ENCODE results near the gene CDKAL1. TPM values are rescaled to one million over a fixed set of nuclear protein-coding genes. Genes with fewer than 3 reads are reported as not detected.

The CDKAL1 gene
- total RNA-seq, 1 experiment from 2014 or later, result 23.4 TPM

DNA sequence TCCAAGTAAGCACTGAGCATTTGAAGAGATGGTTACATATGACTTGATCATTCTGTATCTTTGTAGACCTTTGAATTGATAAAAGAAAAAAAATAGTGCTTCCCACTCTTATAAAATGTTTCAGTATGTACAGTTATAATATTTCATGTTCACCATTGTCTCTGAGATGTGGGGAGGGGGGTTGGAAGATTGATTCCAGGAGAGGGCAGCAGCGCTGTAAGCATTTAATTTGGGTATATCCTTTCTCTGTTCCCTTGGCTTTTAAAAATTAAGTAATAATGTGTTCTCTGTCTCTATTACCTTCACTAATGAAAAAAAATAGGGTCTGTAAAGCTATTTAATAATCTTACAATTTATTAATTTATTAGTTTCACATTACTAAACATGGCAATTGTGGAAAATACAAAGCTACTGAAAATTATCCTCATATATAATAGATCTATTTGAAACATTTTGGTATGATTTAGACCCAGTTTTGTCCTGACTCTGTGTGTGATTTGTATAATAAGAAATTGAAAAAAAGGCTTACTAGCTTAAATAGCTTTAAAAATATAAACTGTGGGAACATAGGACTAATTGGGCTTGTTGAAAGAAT is 341.2 kb downstream of the CDKAL1 start:
- DNase-seq (ENCODE audit: low spot score), result peak; percentile 26

DNA sequence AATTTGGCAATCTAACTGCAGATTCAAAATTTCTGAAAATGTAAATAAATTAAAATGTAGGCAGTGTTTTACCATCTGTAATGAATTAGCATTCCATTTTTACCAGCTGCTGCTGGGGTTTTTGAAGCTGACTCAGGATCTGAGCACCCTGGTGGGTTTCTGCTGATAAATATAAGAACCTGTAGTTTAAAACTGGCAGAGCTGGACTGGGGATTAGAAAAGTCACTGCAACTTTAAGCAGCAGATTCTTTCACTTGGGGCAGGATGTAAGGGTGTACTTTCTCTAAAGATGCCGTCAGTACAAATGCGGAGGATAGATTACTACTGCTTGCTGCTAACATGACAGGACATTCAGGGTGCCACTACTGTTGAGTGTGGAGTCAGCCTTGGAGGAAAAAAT is 341.8 kb downstream of the CDKAL1 start:
- DNase-seq (ENCODE audit: low spot score), result peak; percentile 57

DNA sequence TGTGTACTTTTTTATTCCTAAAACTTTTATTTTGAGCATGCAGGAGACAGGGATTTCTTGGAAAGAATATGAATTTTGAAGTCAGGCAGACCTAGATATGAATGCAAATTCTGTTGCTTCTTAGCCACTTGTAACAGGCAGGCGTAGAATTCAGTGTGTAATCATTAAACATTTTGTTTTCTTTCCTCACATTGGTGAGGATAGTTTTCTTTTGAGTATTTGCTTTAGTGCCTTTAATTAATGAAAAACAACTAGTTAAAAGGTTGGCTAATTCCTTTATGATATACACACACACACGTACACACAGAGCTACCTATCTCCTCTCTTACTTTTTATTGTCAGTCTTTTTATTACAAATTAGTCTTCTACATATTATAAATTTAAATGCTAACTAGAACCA is 342.3 kb downstream of the CDKAL1 start:
- no peak for DNase-seq (ENCODE audit: low spot score)

DNA sequence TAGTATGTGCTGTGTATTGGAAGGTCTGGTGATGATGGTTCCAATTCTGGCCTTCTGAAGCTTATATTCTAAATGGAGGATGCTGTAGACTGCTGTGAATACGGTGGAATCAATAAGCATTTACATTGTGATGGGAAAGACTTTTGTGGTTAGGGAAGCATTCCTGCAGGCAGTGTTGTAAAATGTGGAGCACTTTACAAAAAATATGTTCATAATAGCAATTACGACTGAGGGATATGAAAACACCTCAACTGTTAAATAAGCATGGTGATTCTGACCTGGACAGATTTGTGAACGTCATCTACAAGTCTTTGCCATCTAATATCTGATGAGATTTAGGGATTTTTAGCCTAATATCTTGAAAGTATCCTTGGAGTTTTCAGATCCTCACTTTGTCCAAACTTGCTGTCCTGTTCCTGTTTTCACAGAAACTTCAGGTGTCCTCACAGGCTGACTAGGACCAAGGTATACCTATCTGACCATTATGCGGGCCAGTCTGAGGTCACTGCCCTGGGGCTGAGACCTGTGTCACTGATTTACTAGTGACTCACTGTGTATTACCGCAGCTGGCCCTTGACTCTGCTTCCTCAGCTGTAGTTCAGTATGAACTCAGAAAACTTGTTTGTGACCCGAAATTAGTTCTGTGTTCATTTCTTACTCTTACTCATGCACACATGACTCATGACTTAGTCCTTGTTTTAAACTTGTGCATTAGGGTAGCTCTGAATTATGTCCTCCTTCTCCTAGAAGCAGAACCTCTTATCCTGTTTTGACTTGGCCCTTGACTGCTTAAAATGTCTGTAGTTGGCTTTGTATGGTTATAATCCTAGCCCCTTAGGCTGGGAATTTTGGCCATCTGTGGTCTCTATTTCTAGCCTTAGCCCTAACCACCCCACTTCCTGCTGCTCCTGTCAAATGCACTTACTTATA is 343.0 kb downstream of the CDKAL1 start:
- DNase-seq (ENCODE audit: low spot score), result peak; percentile 94

DNA sequence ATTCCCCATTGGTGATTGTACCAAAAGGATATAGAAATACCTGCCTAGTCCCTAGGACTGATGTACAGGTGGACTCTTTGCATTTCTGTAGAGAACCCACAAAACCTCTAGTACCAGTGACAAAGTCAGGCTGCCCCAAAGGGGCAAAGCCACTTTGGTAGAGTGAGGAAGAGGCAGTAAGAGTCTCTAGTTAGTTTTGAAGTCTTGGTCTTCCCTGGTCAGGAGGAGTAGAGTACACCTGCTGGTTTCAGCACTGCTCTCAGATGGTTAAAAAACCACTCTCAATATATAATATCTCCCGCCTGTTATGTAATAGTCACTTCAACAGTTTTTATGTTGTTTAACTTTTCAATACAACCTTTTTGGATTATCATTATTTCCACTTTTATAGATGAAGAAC is 344.9 kb downstream of the CDKAL1 start:
- DNase-seq (ENCODE audit: low spot score), result no peak

DNA sequence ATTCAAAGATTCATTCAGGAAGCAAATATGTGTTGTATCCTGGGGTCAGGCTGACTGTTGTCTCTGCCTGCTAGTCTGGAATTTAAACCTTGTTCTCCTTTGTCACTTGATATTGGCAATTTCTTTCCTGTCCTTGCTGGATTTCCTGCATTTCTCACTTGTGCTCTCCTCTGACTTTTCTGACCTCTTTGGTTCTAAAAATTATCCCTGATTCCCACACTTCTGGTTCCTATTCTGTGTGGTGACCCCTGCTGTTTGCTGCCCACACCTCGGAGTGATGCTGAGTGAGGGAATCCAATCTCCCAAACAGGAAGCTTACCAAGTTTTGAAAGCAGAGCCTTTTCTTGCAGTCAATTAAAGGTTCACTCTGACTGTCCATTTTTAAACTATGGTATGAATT is 345.3 kb downstream of the CDKAL1 start:
- DNase-seq (ENCODE audit: low spot score), result peak; percentile 5

DNA sequence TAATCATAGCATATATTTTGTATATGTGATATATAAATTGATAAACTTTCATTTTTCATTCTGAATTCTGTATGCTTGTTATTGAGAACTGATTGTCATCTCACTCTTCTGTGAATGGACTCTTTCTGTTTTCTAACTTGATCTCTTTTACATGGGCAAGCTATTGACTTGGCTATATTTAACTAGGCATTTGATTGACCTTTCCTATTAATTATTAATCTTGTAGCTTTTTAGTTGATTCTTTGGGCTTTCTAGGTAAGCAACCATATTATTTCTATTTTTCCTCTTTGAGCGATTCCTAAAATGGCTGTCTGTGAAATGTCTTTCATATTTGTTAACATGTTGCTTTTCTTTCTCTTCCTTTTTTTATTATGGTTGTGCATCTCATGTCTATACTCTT is 347.1 kb downstream of the CDKAL1 start:
- DNase-seq (ENCODE audit: low spot score), result no peak

DNA sequence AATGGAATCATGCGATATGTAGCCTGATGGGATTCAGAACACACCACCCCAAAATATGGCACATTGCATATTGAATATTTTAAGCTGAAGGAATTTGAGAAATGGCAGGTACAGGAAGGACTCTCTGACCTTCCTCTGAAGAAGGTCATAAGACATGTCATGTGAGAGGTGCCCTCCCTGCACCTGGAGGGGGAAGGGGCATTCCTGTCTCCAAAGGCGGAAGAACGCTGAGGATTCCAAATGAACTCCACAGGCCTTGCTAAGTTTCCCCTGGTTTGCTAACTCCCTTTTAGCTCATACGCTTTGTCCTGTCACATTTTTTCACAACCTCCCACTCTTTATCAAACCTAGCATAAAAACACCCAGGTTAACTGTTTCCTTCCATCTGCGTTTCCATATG is 347.8 kb downstream of the CDKAL1 start:
- no peak for DNase-seq (ENCODE audit: low spot score)

DNA sequence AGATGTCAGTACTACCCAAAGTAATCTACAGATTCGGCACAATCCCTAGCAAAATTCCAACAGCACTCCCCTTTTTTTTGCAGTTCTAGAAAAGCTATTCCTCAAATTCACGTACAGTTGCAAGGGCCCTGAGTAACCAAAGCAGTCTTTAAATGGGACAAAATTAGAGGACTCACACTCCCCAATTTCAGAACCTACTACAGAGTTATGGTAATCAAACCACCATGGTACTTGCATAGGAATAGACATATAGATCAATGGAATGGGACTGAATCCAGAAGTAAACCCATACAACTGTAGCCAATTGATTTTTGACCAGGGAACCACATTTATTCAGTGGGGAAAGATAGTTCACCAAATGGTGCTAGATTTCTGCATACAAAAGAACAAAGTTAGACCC is 350.8 kb downstream of the CDKAL1 start:
- no peak for DNase-seq (ENCODE audit: low spot score)

DNA sequence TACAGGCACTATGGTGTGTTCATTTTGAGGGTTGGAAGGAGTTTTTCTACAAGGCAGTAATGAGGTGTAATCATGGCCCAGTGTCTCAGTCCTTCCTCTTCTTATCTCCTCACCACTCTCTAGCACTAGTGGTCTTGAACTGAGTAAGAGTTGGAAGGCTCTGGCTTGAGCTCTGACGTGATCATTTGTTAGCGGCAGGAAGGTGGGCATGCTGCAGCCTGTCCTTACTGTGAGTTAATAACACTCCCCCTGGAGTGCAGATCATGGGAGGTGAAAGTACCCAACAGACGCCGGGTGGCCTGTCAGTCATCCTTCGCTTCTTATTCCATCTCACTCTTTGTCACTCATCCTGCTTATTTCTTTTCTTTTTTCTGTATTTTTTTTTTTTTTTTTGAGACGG is 356.9 kb downstream of the CDKAL1 start:
- no peak for DNase-seq (ENCODE audit: low spot score)

DNA sequence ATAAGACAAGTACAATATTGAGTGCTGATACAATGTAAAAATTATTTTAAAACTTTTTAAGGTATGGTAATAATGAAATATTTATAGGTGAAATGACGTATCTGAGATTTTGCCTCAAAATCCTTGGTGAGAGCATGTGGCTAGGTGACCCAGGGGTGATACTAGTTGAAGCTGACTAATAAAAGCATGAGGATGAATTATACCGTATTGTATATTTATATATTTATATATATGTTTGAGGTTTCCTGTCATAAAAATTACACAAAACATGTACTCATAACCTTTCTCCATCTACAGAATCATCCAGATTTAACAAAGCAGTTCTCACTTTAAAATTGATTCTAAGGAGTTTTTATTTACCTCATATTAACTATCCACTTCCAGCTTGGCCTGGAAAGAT is 358.1 kb downstream of the CDKAL1 start:
- no peak for DNase-seq (ENCODE audit: low spot score)

DNA sequence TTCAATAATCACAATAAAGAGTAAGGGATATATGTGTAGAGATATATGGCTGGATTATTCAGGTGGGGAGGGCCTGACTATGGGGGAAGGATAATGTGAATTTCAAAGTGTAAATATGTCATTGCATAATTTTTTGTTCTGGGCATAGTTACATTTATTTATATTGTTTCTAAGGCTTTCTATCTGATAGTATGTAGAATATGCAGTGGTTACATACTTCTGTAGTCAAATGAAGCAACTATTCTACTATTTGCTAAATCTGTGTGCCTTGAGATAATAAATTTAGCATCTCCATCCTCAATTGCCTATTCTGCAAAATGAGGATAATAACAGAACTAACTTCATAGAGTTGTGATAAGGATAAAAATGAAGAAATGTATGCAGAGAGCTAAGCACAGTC is 359.2 kb downstream of the CDKAL1 start:
- DNase-seq (ENCODE audit: low spot score), result no peak

DNA sequence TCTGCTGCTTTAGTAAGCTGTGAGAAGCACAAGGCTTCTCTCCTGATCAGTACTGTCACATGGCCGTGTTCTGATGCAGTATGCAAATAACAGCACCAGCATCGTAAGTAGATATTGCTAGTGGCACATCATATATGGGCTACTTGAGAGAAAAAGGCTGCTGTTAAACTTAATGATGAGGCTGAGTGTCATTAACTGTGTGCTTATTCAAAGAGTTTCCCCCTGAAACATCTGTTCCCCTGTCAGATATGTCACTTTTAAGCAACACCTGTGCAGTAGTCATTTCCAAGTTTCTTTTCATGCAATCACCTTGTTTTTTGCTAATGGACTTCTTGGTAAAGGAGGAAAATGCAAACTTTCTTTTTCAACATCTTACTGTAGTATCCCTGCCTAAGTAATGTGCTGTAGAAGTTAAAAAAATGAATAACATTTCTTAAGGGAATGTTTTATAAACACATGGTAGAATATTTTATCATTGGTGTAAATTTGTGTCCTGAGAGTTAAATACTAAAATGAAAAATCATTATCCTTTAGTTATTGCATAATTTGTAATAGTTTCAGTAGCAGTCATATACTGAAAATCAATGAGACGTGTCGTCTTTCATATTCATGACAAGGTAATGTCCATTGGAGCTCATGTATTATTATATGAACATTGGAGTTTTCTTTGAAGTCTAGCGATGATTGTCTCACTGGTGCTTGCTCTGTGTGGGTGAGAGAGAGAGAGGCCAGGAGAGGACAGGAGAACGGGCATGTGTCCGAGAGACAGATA is 366.3 kb downstream of the CDKAL1 start:
- no peak for DNase-seq (ENCODE audit: low spot score)

DNA sequence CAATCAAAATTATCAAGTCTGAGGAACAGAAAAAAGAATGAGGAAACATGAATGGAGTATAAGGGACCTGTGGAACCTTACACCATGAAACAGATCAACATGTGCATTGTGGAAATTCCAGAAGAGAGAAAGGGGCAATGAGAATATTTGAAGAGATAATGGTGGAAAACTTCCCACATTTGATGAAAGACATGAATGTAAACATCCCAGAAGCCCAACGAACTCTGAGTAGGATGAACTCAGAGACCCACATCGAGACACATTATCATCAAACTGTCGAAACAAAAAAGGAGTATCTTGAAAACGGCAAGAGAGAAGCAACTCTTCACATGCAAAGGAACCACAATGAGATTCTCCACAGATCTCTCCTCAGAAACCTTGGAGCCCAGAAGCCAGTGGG is 371.1 kb downstream of the CDKAL1 start:
- DNase-seq (ENCODE audit: low spot score), result no peak

DNA sequence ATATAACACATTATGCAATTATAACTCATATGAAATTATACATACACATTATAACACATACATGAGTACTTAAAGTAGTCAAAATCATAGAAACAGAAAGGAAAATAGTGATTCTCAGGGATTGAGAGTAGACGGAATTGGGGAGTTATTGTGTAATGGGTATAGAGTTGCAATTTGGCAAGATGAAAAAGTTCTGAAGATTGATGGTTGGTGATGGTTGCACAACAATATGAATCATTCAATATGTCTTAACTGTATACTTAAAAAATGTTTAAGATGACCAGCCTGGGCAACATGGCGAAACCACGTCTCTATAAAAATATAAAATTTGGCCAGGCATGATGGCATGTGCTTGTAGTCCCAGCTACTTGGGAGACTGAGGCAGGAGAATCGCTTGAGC is 372.7 kb downstream of the CDKAL1 start:
- no peak for DNase-seq (ENCODE audit: low spot score)

DNA sequence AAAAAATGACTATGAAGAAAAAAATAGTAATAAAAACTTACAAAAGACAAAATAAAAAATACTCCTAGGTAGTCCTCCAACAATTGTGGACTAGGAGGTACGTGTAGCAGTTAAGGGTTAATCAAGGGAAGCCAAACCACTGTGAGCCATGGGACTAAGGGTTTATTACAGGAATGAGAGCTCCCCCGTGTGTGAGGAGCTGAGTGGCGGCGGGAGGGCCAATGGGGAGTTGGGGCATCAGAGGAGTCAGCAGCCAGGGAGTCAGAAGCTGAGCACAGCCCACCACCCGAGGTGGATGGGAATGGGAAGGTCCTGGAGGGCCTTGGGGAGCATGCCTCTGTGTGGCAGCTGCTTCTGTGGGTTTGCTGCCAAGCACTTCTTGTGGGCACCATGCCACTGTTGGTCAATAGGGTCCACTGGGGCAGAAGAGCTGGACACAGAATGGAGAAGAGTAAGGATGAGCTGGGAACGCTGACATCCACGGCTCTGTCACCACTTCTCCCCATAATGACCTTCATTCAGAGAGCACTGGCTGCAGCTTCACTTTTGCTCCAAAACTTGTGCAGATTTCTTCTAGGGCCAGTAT is 373.3 kb downstream of the CDKAL1 start:
- DNase-seq (ENCODE audit: low spot score), result no peak

DNA sequence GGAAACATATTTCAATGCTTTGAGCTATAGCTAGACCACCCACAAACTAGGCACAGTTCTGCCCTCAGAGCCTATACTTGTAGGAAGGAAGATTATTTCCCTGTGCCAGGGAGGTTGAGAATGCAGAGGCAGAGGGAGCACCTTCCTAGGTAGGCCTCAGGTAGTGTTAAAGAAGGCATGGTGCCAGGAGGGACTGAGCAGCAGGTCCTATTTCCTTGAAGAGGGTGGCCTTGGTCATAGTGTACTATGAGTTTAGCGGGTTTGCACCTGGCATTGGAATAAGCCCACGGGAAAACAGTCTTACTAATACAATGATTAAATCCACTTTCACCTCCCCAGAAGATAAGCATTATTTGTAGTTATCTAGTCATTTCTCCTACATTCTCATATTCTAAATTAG is 375.4 kb downstream of the CDKAL1 start:
- no peak for DNase-seq (ENCODE audit: low spot score)

DNA sequence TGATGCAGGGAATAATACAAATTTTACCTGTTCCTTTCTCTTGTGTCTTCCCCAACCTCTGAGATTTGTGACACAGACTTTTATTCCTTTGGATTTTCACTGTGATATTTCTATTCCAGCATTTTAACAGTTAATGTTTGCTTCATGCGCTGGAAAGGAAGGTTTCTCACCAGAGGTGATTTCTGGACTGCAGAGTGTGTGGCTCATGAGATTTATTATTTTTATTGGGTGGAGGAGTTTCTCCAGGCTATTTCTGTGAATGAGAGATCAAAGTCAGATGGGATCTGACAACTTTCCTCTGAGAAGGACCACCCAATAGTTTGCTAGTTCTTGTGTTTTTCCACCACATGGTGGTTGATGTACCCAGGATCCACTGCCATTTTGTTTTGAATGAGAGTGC is 377.5 kb downstream of the CDKAL1 start:
- no peak for DNase-seq (ENCODE audit: low spot score)

DNA sequence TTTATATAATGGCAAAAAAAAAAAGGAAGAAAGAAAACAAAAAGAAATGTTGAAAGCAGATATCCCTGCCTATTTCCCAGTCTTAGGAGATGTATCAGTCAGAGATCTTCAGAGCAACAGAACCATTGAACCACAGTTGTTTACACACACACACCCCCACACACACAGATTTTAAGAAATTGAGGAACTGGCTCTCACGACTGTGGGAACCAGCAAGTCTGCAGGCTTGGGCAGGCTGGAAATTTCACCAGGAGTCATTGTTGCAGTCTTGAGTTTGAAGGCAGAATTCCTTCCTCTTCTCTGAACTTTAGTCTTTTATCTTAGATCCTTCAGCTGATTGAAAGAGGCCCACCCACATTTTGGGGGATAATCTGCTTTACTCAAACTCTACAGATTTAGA is 380.9 kb downstream of the CDKAL1 start:
- DNase-seq (ENCODE audit: low spot score), result no peak

DNA sequence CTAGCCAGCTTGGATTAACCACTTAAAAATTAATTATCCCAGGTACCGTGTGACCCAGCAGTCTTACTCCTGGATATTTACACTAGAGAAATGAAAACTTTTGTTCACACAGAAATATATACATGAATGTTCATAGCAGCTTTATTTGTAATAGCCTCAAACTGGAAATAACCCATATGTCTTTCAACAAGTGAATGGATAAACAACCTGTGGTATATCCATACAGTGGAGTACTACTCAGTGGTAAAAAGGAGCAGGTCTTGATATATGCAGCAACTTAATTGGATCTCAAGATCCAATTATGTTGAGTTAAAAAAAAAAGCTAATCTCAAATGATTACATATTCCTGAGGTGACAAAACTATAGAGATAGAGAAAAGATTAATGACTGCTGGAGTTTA is 381.4 kb downstream of the CDKAL1 start:
- DNase-seq (ENCODE audit: low spot score), result no peak

DNA sequence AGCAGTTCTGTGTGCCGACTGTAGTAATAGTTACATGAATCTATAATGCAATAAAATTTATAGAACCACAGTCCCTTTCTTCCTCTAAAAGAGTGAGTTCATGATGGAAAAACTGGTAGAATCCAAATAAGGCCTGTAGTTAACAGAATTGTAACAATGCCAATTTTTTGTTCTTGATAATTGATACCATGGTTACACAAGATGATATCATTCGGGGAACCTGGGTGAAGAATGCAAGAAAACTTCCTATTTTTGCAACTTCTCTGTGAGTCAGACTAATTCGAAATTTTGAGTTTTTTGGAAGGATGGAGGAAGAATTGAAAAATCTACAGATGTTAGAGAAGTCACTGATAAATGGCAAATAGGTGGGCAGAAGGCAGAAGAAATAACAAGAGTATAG is 381.8 kb downstream of the CDKAL1 start:
- no peak for DNase-seq (ENCODE audit: low spot score)

DNA sequence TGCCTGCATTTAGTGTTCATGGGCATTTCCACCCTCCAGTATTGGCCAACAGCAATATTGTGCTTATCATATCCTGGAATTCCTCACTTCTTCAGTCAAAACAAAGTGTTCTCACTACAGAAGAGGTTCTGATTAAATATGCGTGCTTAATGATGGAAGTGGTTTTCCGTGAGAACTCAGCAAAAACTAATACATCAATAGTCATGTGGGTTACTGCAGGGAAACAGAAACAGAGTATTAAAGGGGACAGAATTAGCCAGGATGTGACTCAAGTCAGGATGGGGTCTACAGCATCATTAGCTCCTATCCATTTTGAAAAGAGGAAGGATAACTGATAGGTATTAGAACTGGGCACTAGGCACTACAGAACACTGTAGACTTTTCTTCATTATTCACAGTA is 384.6 kb downstream of the CDKAL1 start:
- DNase-seq (ENCODE audit: low spot score), result no peak

All from A172 (cell line).